Endothelial cell of umbilical vein (primary cell): ENCODE results near the gene CPNE5. TPM values are rescaled to one million over a fixed set of nuclear protein-coding genes. Genes with fewer than 3 reads are reported as not detected.

Source experiments
- BruUV-seq: library from RNA; stranded (reverse); fragments of 400-500 nt; replicated peaks from 2 replicates; lab custom pipeline; 2021; lab: Mats Ljungman, UMichigan
- CTCF ChIA-PET: fragments of 300-600, 350-600 bp; sonication (Branson Sonifier 250); formaldehyde crosslinking; loops from one replicate; lab custom pipeline; 2021; ENCODE audit warnings: antibody characterized with exemption, inconsistent platforms; lab: Charles Lee
- POLR2A ChIA-PET: fragments of 300-600, 350-600 bp; sonication (Branson Sonifier 250); formaldehyde crosslinking; loops from one replicate; lab custom pipeline; 2021; ENCODE audit warnings: antibody characterized with exemption, inconsistent platforms; lab: Charles Lee
- DNase-seq: peaks from one replicate; pipeline ENCODE4 v3.0.0-alpha.2; 2011; ENCODE audit warnings: low read depth, low spot score
- FAIRE-seq: peaks from 2 replicates; lab custom pipeline; 2011; peaks lifted over from hg19 to GRCh38; lab: Jason Lieb, UNC
- H2AFZ ChIP-seq: 2 replicates; pipeline ENCODE4 v1.6.0; 2012; ENCODE audit warnings: low read depth, low read length, control low read depth, inconsistent platforms
- H3K27ac ChIP-seq: 2 replicates; pipeline ENCODE4 v1.5.1; 2011; ENCODE audit warnings: low read depth, mild to moderate bottlenecking, control low read depth, low read length, moderate library complexity; ENCODE audit not compliant: insufficient read depth
- H3K27me3 ChIP-seq, 2 experiments: 2 replicates each; pipeline versions ENCODE4 v1.6.0 to v1.6.1; 2011; ENCODE audit warnings: low read length in 2 of 2, mixed read lengths in 1 of 2; ENCODE audit not compliant: control insufficient read depth in 2 of 2, insufficient read depth in 2 of 2
- H3K36me3 ChIP-seq, 2 experiments: 2 replicates in 1 of 2; 3 replicates in 1 of 2; pipeline ENCODE4 v1.5.1; 2011; ENCODE audit warnings: low read length in 2 of 2, mild to moderate bottlenecking in 1 of 2, moderate library complexity in 1 of 2; ENCODE audit not compliant: control insufficient read depth in 2 of 2, insufficient read depth in 2 of 2; ENCODE audit errors: extremely low read depth in 1 of 2
- H3K4me1 ChIP-seq: 3 replicates; pipeline ENCODE4 v1.5.1; 2011; ENCODE audit warnings: mild to moderate bottlenecking, low read length; ENCODE audit not compliant: control insufficient read depth, insufficient read depth; ENCODE audit errors: extremely low read depth
- H3K4me2 ChIP-seq: 2 replicates; pipeline ENCODE4 v1.6.1; 2011; ENCODE audit warnings: low read length, control low read depth, mixed read lengths; ENCODE audit not compliant: insufficient read depth
- H3K4me3 ChIP-seq, 3 experiments: fragments of 200-600 bp in 1 of 3; sonication (generic), shearing (Covaris generic) in 1 of 3; replicated peaks in 1 of 3; 2 replicates each; pipeline ENCODE4 v1.5.1; 2011 to 2016; ENCODE audit warnings: control low read depth in 3 of 3, low read length in 3 of 3, mild to moderate bottlenecking in 2 of 3, inconsistent platforms in 1 of 3, low read depth in 1 of 3, moderate library complexity in 1 of 3; ENCODE audit not compliant: insufficient read depth in 1 of 3
- H3K79me2 ChIP-seq: 2 replicates; pipeline ENCODE4 v1.6.0; 2012; ENCODE audit warnings: low read length, inconsistent platforms; ENCODE audit not compliant: control insufficient read depth, insufficient read depth
- H3K9ac ChIP-seq: replicated peaks from 2 replicates; pipeline ENCODE3; 2011; ENCODE audit warnings: low read length, control low read depth; ENCODE audit not compliant: insufficient read depth; ENCODE audit errors: extremely low read depth
- H3K9me1 ChIP-seq: replicated peaks from 3 replicates; pipeline ENCODE4 v1.6.0; 2011; ENCODE audit warnings: mild to moderate bottlenecking, low read length; ENCODE audit not compliant: control insufficient read depth, insufficient read depth; ENCODE audit errors: extremely low read depth
- H3K9me3 ChIP-seq: replicated peaks from 2 replicates; pipeline ENCODE4 v1.5.1; 2012; ENCODE audit warnings: low read length, inconsistent platforms; ENCODE audit not compliant: control insufficient read depth, insufficient read depth
- H4K20me1 ChIP-seq: replicated peaks from 2 replicates; pipeline ENCODE3; 2011; ENCODE audit warnings: mild to moderate bottlenecking, low read length; ENCODE audit not compliant: control insufficient read depth, insufficient read depth; ENCODE audit errors: extremely low read depth
- EZH2 ChIP-seq: IDR thresholded peaks from 2 replicates; pipeline ENCODE4 v1.6.1; 2012; ENCODE audit warnings: borderline replicate concordance, low read depth, mild to moderate bottlenecking, moderate library complexity, low read length, inconsistent platforms; ENCODE audit not compliant: severe bottlenecking
- FOS ChIP-seq: IDR thresholded peaks from 2 replicates; pipeline ENCODE4 v1.6.1; 2011; ENCODE audit warnings: mild to moderate bottlenecking, low read length, moderate library complexity, borderline replicate concordance; ENCODE audit not compliant: insufficient read depth
- GATA2 ChIP-seq: IDR thresholded peaks from 2 replicates; pipeline ENCODE4 v1.7.0; 2011; ENCODE audit warnings: low read depth, mild to moderate bottlenecking, moderate library complexity, mixed read lengths, low read length; ENCODE audit not compliant: insufficient read length, insufficient read depth
- POLR2AphosphoS5 ChIP-seq: IDR thresholded peaks from 2 replicates; pipeline ENCODE4 v1.6.1; 2012; ENCODE audit warnings: low read depth, mild to moderate bottlenecking, control low read depth, low read length, moderate library complexity; ENCODE audit not compliant: insufficient read depth
- dilution Hi-C: fragments of 300-500 bp; cut with MboI; formaldehyde crosslinking; loops from one replicate; pipeline ENCODE4 v1.15.0; 2019; ENCODE audit warnings: low sequenced_read_pairs; ENCODE audit not compliant: extremely low pct_ligation_motif_present
- intact Hi-C: fragments of 100-400 bp; cut with micrococcal nuclease; formaldehyde crosslinking; loops from one replicate; pipeline ENCODE4 v1.10.0; 2022
- polyA plus RNA-seq, 4 experiments: library from polyadenylated mRNA; depleted of rRNA in 3 of 4; stranded (reverse) in 3 of 4; unstranded in 1 of 4; fragments of >200 nt; gene quantifications; 2 replicates each; pipeline versions ENCODE4 v1.2.1 to v1.2.3, GENCODE V29; 2011 to 2012; ENCODE audit warnings: missing spikeins in 1 of 4
- total RNA-seq: library from RNA; stranded (reverse); gene quantifications from 2 replicates; pipeline ENCODE4 v1.2.3, GENCODE V29; 2021
- TF ChIP-seq, protein P1 (sequence below): IDR thresholded peaks from 2 replicates; pipeline ENCODE4 v1.6.1; 2011; ENCODE audit not compliant: insufficient read depth, insufficient read length
- TF ChIP-seq, protein P2 (sequence below), 2 donors: IDR thresholded peaks; 1 replicate in 1 of 2; 2 replicates in 1 of 2; pipeline ENCODE4 v1.5.1; 2011; ENCODE audit warnings: low read length in 2 of 2, mild to moderate bottlenecking in 2 of 2, moderate library complexity in 2 of 2, control low read depth in 1 of 2, inconsistent platforms in 1 of 2, low read depth in 1 of 2; ENCODE audit not compliant: insufficient read depth in 1 of 2; ENCODE audit errors: extremely low read depth in 1 of 2

Gene CPNE5
- total and polyA plus RNA-seq, 2 donors (not counting 3 experiments of a cell fraction or from before 2014, with no cell fraction given) = 18.8 to 49.4 TPM

DNA sequence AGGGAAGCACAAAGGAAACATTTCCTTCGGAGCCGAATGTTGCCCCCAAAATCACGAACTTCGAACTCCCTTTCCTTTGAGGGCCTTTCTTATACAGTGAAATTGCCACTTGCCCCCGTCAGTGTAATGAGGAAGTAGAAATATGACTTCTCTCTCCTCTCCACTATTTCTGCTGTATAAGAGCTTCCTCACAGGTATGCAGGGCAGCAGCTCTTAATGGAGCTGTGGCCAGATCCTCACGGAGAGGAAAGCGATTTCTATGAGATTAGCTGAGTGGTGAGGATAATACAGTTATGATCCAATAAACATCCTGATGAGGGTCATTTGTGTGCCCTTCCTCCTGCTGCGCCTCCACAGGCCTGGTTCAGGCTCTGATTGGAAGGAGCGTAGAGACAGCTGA, 10.8 kb upstream of the CPNE5 start:
- peaks cover 30% of the 10 kb centered on the region for H3K4me1 ChIP-seq
- no peak for FAIRE-seq
- no peaks in the 10 kb centered on the region for H3K79me2 ChIP-seq
- H3K9ac ChIP-seq = no peak overlapping the region
- no peak overlapping the region for H3K4me2 ChIP-seq
- dilution Hi-C loops = loop anchor here (5.0 kb wide), 1 partner anchor 38 kb away; no protein-coding TSS in a partner anchor
- TF ChIP-seq FOS (no peak), EZH2 (no peak), POLR2AphosphoS5 (no peak), GATA2 (no peak)
- TF ChIP-seq, protein P1, sequence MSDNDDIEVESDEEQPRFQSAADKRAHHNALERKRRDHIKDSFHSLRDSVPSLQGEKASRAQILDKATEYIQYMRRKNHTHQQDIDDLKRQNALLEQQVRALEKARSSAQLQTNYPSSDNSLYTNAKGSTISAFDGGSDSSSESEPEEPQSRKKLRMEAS = no peak
- TF ChIP-seq, protein P2, sequence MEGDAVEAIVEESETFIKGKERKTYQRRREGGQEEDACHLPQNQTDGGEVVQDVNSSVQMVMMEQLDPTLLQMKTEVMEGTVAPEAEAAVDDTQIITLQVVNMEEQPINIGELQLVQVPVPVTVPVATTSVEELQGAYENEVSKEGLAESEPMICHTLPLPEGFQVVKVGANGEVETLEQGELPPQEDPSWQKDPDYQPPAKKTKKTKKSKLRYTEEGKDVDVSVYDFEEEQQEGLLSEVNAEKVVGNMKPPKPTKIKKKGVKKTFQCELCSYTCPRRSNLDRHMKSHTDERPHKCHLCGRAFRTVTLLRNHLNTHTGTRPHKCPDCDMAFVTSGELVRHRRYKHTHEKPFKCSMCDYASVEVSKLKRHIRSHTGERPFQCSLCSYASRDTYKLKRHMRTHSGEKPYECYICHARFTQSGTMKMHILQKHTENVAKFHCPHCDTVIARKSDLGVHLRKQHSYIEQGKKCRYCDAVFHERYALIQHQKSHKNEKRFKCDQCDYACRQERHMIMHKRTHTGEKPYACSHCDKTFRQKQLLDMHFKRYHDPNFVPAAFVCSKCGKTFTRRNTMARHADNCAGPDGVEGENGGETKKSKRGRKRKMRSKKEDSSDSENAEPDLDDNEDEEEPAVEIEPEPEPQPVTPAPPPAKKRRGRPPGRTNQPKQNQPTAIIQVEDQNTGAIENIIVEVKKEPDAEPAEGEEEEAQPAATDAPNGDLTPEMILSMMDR (IDR thresholded peaks at IDR 0.05; ENCODE audit: extremely low read depth in 1 of 2, insufficient read depth in 1 of 2, low read depth in 1 of 2, low read length in 2 of 2) = no peak
- H3K36me3 ChIP-seq = peaks cover 0 to 2% of the 10 kb centered on the region in 2 experiments
- H3K27me3 ChIP-seq = no peaks in the 10 kb centered on the region
- CTCF ChIA-PET = interaction anchor here (0.9 to 8.7 kb wide), 15 partner anchors 9 to 168 kb away, joined by 3 to 552 read pairs (median 6); partner anchors contain the start of genes C6orf89 and MTCH1
- no peaks in the 10 kb centered on the region for H3K9me3 ChIP-seq
- DNase-seq = no peak
- H4K20me1 ChIP-seq = no peaks in the 10 kb centered on the region
- no peak overlapping the region for H3K27ac ChIP-seq
- intact Hi-C loops = loop anchor here (10.0 kb wide), 1 partner anchor 225 kb away; no protein-coding TSS in a partner anchor
- no peak overlapping the region for H2AFZ ChIP-seq
- POLR2A ChIA-PET = interaction anchor here (0.5 kb wide), 1 partner anchor 88 kb away, joined by 4 read pairs; no protein-coding TSS in a partner anchor
- H3K4me3 ChIP-seq = no peak overlapping the region
- no TSS peak for BruUV-seq
- no peaks in the 10 kb centered on the region for H3K9me1 ChIP-seq
